Measurements from ENCODE around the gene NALCN.
"Not testable (repeated sequence)": the region's sequence is repeated elsewhere in the genome, so short reads cannot be mapped to it uniquely, and the experiment has no call there.

DNA sequence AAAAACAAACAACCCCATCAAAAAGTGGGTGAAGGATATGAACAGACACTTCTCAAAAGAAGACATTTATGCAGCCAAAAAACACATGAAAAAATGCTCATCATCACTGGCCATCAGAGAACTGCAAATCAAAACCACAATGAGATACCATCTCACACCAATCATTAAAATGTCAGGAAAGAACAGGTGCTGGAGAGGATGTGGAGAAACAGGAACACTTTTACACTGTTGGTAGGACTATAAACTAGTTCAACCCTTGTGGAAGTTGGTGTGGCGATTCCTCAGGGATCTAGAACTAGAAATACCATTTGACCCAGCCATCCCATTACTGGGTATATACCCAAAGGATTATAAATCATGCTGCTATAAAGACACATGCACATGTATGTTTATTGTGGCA lies 102.8 kb downstream of the NALCN start:
- TF ChIP-seq CTCF (tag by site-specific recombination; IDR thresholded peaks at IDR 0.05); ZBTB21 (tag by site-specific recombination; IDR thresholded peaks at IDR 0.05); TSHZ1 (tag by site-specific recombination; IDR thresholded peaks at IDR 0.05; ENCODE audit: borderline replicate concordance); RBAK (tag by site-specific recombination; IDR thresholded peaks at IDR 0.05); WT1 (tag by site-specific recombination; IDR thresholded peaks at IDR 0.05); ZNF2 (tag by site-specific recombination; IDR thresholded peaks at IDR 0.05); ZNF302 (tag by site-specific recombination; IDR thresholded peaks at IDR 0.05; ENCODE audit: low read depth); ZNF658 (tag by site-specific recombination; IDR thresholded peaks at IDR 0.05); ZNF138 (tag by site-specific recombination; IDR thresholded peaks at IDR 0.05; ENCODE audit: borderline replicate concordance); ZNF585B (tag by site-specific recombination; IDR thresholded peaks at IDR 0.05): not testable (repeated sequence)
- TF ChIP-seq, protein P1, sequence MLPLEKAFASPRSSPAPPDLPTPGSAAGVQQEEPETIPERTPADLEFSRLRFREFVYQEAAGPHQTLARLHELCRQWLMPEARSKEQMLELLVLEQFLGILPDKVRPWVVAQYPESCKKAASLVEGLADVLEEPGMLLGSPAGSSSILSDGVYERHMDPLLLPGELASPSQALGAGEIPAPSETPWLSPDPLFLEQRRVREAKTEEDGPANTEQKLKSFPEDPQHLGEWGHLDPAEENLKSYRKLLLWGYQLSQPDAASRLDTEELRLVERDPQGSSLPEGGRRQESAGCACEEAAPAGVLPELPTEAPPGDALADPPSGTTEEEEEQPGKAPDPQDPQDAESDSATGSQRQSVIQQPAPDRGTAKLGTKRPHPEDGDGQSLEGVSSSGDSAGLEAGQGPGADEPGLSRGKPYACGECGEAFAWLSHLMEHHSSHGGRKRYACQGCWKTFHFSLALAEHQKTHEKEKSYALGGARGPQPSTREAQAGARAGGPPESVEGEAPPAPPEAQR (tag by site-specific recombination; IDR thresholded peaks at IDR 0.05), result not testable (repeated sequence)

Data from HEK293 (cell line).